HS-27A (cell line): ENCODE results near the gene ATRNL1.
A peak's percentile ranks its signal among the peaks of the same experiment; 100 is the strongest.
"Not testable (repeated sequence)": the region's sequence is repeated elsewhere in the genome, so short reads cannot be mapped to it uniquely, and the experiment has no call there.

Experiments used
- DNase-seq: peaks from one replicate; pipeline ENCODE4 v3.0.0-alpha.2; 2012; ENCODE audit warnings: low read depth, missing footprints

ATRNL1 gene

DNA sequence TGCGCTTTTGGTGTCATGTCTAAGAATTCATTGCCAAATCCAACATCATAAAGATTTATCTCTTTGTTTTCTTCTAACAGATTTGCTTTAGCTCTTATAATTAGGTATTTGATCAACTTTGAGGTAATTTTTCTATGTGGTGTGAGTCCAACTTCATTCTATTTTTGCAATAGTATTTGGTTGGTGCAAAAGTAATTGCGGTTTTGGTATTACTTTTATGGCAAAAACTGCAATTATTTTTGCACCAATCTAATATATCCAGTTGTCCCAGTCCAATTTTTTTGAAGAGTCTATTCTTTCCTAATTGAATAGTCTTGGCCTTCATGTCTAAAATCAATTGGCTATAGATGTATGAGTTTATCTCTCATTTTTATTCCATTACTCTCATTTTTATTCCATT lies 535.5 kb downstream of the ATRNL1 start:
- DNase-seq = no peak

DNA sequence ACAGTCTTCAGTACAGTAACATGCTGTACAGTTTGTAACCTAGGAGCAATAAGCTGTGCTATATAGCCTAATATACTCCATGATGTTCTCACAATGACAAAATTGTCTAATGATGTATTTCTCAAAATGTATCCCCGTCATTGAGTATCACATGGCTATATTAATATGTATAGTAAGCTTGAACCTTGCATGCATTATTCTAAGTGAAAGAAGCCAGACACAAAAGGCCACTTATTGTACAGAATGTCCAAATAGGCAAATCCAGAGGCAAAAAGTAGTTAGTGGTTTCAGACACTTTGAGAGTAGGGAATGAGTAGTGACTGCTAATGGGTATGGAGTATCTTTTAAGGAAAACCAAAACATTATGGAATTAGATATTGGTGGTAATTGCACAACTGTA lies 545.1 kb downstream of the ATRNL1 start:
- DNase-seq = no peak

DNA sequence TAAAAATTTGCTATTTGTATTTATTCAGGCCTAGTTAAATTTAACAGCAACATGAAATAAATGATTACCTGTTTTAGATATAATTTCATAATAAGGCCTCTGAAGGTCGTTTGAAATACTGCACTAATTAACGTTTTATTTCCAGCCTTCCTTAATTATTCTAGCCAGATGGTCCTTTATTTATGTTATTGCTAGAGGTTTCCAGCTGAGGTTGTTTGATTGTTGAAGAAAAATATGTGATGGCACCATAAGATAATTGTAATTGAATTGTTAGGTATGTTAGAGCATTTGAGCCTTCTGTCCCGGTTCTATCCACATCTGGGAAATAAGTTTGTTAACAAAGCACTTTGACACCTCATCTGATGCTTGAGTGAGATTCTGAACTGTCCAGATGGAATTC lies 556.1 kb downstream of the ATRNL1 start:
- DNase-seq = no peak

DNA sequence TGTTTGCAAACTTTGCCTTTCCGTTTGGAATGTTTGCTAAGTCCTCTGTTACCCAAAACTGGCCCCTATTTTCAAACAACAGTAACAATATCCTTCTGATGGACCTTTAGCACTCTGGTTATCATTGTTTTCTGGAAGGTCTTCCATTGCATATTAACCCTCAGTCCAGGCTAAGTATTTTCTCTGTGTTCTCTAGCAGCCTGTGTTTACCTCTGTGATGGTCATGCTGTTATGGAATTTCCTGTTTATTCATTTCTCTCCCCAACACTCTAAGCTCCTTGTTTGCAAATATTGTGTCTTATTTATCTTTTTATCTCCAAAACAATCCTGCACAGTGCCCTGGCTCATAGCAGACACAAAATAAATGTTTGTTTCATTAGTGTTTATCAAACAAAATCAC lies 560.3 kb downstream of the ATRNL1 start:
- no peak for DNase-seq

DNA sequence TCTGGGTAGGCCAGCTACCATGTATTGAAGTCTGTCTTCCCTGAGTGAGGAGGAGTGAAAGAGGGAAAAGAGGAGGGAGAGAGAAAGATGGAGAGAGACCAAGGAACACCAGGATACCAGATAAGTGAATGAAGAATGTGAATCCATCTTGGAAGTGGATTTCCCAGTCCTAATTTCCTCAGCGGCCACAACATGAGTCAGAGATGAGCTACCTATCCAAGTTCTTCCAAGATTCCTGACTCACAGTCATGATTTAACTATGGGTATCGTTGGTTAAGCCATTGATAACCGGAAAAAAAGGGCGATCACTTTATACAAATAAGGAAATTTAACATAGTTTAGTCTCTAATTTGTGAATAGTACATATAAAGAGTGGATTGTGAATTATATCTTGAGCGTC lies 561.8 kb downstream of the ATRNL1 start:
- DNase-seq = no peak

DNA sequence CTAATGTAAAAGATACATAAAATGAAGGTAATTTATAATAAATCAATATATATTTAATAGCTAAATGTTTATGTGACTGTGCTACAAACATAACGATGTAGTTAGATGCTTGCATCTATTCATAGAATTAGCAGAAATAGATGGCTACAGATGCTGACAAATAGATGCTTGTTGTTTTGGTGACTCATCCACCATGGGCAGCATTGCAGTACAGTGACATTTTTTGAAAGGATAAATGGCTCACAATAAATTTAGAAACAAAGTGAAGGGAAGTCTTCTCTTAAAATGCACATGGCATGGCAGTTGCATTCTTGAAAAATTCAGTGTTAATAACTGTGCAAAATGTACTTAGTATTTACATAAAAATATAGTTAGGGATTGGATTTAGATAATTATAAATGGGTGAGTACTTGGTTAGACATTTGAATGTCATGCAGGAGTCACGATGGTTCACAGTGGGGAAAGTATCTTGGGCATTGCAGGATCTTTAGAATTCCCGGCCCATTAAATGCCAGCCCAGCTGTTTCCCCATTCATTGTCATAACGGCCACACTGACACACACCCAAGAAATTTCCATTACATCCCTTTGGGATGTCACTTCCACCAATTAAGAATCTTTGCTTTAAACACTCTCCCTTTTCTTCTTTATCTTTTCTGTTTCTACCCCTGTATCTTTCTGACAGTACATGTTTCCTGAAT lies 564.1 kb downstream of the ATRNL1 start:
- peak; percentile 40 for DNase-seq

DNA sequence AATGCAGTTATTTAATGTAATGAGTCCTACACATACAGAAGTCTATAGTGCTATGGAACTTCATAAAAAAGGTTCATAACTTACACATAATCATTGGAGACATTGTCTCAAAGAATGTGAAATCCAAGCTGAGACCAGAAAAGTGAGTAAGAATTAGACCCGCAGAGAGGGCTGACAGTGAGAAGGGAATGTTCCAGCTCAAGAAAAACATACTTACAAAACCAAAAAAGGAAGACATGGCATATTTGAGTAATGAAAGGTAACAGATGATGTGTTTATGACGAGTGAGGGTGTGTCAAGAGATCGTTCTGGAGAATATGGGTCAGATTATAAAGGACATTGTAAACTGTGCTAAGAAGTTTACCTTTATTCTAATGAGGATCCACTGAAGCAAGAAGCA lies 566.5 kb downstream of the ATRNL1 start:
- DNase-seq = peak; percentile 31

DNA sequence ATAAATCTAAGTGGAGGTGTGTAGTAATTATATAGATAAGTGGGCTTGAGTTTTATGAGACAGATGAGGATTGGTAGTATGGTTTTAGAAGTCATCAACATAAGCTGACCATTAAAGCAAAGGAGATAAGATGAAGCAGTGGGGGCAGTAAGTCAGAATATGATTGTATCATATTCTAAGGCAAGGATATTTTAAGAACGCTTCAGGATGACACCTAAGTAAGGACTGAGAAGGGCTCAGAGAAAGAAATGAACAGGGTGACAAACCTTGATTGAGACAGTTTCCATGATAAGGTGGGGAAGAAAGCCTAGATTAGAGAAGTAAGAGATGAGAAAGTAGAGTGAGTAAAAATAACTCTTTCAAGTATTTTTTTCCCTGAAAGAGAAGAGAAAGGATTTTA lies 567.2 kb downstream of the ATRNL1 start:
- DNase-seq = no peak

DNA sequence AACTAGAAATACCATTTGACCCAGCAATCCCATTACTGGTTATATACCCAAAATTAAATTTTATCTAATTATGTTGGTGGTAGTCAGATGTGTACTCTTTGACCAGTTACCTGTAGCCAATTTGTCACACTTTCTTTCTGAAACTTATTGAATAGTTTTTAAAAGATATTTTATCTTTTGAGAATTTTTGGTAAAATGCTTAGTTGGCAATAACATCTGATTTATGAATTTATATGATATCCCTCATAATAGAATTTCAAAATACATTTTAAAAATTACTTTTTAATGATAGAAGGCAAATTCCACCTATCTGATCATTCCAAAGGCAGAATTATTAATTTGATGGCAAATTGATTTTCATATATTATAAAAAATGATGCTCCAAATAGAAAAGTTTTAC lies 569.3 kb downstream of the ATRNL1 start:
- no peak for DNase-seq

DNA sequence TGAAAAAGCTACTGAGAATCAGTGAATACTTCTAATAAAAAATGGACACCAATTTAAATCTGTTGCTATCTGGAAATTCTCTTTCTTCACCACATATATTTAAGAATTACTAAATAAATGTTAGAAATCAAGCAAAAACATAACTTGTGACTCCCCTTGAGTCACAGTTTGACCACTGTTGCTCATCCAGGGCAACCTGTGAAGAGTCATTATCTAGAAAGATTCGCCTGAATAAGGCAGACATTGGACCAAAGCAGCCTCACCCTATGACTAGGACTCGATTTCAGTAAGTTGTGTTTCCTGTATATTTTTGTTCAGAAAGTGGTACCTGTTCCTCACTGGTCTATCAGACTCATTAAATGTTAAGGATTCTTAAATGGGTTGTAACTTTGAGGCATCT lies 572.4 kb downstream of the ATRNL1 start:
- no peak for DNase-seq

DNA sequence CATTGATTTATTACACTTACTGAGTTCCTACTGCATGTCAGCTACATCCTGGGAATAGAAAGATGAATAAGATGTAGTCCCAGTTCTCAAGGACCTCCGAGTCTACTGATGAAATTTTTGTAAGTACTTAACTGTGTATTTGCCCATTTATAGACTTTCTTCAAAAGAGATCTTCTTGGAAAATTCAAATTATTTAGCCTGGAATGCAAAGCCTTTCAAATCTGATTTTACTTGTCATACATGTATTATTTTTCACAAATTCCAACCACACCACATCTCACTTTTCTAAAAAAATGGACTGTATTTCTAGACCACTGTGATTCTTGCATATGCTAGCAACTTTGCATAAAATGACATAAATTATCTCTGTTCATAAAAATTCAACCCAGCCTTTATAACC lies 581.3 kb downstream of the ATRNL1 start:
- DNase-seq = peak; percentile 36

DNA sequence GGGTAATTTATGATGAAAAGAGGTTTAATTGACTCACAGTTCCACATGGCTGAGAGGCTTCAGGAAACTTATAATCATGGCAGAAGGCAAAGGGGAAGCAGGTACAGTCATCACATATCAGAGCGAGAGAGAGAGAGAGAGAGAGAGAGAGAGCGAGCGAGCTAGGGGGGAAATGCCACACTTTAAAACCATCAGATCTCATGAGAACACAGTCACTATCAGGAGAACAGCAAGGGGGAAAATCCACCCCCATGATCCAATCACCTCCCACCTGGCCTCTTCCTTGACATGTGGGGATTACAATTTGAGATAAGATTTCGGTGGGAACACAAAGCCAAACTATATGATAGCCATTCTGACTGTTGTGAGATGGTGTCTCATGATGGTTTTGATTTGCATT lies 603.6 kb downstream of the ATRNL1 start:
- no peak for DNase-seq

DNA sequence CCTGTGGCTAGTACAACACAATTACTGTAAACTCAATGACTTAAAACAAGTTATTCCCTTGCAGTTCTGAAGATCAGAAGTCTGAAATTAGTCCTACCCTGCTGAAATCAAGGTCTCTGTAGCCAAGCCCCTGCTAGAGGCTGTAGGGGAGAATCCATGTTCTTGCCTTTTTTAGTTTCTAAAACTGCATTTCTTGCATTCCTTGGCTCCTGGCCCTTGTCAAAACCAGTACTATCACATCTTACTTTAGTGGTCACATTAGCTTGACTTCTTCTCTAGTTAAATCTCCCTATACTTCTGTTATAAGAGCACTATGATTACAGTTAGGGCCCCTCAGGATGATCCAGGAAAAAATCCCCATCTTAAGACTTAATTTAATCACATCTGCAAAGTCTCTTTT lies 612.9 kb downstream of the ATRNL1 start:
- no peak for DNase-seq

DNA sequence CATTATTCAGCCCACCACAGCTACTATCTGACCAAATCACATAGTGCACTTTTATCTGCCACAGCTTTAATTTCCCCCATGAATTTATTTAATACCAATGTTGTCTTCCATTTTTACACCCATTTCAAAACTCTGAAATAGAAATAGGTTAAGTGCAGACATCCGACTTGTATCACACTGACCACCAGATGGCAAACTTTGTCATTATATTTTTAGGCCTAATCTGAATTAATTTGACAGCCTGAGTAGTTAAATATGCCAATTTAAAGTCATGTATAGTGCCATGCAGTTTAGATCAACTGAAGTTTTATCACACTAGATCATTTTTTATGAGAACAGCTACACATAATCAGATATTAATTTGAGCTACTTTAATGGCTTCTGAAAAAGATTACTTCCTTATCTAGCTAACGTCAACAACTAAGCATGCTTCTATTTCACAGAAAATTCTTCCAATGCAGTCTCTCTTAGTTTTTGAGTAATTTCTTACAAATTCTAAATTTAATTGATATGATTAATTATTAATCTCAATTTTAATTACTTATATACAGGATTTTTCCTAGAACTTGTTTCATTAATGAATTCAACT lies 613.4 kb downstream of the ATRNL1 start:
- DNase-seq = peak; percentile 14

DNA sequence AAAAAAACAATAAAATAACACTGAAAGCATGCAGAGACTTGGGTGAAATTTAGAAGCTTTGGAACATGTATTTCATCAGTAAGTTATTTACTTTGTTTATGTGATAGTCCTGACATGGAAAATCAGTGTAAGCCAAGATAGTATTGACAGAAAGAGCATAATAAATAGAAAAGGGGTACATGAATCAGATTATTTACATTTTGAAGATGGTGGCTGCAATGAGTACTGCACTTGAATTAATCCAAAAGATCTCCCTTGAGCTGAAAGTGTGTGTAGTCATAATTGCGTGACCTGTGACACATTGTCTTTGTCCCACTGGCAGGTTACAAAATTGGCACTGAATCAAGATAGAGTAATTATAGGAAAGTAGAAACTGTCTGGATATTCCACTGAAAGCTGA lies 617.0 kb downstream of the ATRNL1 start:
- DNase-seq = no peak

DNA sequence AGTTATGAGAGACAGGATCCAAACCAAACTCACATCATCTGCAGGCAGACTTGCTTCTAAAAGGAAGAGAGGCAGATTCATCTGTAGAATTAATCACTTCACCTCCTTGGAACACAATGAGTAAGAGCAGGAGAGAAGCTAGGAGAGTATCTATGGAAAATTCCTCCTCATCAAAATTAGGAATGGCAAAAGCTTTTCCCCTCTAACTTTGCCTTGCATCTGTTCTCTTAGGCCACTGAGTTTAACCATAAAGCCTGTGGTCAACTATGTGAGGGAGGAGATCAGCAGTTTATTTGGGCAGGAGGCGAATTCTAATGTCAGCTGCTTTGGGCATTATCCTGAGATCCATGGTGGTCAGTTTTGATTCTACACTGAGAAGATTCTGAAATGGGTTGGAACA lies 618.1 kb downstream of the ATRNL1 start:
- DNase-seq = no peak

DNA sequence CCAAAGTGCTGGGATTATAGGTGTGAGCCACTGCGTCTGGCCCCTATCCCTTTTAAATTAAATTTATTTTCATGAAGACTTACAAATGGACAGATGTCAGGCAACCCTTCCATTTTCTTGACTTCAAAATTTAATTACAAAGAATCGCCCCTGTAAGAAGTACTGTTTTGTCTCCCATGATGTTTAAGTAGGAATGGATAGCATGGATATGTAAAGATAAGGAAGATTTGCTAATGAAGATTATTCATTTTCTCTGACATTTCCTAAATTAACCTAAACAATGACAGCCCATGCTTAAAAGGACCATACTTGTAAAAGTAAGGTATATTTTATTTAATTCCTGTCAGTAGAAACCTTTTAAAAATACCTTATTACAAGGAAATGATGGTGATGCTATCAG lies 627.0 kb downstream of the ATRNL1 start:
- no peak for DNase-seq

DNA sequence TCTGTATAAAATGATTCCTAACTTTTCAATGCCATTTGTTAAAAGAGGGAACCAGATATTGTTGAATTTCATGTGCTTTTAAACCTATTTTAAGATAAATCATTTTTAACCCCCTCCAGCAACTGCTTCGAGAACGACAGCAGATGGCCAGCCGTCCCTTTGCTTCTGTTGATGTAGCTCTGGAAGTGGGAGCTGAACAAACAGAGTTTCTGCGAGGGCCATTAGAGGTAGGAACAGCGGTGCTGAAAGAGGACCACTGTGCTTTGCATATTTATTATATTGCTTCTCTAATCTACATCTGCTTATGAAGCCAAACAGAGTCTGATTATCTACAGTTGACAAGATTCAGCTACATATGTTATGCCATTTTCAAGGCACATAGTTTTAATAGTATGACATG lies 634.0 kb downstream of the ATRNL1 start:
- no peak for DNase-seq

DNA sequence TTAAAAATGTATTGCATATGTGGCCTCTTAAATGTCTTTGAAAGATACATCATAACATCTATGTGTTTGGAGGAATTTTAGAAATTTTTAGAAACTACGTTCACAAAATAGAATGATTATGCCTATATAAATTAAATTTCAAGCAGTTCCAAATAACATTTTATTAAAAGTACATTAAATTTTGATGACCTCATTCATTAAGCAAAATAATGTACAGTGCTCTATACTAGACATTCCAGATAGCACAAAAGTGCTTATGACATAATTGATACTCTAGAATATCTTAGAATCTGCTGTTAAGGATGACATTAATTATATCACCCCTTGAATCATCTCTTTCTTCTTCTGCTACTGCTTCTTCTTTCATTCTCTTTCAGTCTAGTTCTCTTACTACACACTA lies 650.9 kb downstream of the ATRNL1 start:
- DNase-seq = no peak

DNA sequence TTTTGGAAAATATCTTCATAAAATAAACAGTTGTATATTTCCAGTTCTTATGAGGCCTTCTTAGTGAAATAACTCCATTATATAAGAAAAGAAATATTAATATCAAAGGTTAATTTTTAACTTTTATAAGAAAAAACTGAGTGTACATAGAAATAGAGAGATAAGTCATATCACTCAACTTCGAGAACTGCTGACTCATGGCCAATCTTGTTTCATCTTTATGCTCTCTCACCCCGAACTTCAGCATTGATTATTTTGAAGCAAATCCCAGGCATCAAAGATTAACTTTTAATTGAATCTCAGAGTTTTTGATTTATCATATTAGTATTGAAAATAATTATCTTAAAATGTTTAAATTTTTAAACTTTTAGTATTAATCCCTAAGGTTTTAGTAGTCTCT lies 652.8 kb downstream of the ATRNL1 start:
- DNase-seq = no peak

DNA sequence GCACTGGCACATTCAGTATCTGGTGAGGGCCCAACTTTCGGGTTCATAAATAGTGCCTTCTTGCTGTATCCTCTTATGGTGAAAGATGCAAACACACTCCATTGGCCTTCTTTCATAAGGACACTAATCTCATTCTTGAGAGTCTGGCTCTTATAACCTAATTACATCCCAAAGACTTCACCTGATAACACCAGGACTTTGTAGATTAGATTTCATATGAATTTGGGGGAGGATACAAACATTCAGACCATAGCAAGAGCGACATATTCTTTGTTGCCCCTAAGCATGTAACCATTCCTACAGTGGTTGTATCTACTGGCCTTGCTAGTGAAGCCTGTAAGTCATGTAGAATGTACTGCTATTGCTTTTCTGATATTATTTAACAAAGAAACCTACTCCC lies 654.6 kb downstream of the ATRNL1 start:
- DNase-seq = no peak

DNA sequence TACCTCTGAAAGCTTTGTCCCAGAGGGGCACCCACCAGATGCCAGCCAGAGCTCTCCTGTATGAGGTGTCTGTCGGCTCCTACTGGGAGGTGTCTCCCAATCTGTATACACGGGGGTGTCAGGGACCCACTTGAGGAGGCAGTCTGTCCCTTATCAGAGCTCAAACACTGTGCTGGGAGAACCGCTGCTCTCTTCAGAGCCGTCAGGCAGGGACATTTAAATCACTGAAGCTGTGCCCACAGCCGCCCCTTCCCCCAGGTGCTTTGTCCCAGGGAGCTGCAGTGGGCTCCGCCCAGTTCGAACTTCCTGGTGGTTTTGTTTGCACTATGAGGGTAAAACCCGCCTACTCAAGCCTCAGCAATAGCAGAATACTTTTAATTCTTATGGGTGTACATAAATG lies 665.3 kb downstream of the ATRNL1 start:
- not testable (repeated sequence) for DNase-seq

DNA sequence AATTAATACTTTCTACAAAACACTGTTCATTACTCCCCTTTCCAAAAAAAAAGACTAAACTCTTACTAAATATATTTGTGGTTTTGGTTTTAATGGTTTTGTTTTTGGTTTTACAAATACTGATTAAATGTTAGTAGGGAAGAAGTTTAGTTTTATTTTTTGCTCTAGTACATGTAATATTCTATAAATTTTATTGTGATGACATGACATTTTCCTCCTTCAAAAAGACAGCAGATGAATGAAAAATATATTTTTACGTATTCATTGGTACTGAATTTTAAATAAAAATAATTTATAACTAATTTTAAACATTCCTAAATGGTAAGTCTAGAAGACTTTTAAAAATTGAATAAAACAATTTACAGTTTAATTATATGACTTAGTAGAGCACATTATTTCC lies 667.0 kb downstream of the ATRNL1 start:
- DNase-seq = no peak

DNA sequence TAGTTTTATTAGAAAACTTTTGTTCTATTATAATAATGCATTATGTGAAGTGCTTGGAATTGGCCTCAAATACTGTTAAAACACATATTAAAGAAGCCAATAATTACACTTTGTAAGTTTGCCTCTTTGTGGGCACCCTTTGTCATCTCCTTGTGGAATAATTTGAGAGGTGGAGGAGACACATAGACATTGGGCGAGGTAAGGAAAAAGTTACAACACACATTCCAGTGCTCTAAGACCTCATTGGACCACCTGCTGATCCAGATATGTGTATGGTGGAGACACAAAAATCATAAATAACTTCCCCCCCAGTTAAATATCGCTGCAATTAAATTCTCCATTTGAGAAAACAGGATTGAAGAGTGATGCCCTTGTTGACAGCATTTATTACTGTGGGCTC lies 668.0 kb downstream of the ATRNL1 start:
- no peak for DNase-seq
